OCI-LY1 (cell line): ENCODE results near the gene RGS4.

Experiments
- CTCF ChIP-seq: fragments of 200-600 bp; sonication (generic), shearing (Covaris generic); IDR thresholded peaks from 2 replicates; pipeline ENCODE4 v1.5.1; 2017; ENCODE audit warnings: mild to moderate bottlenecking, antibody characterized with exemption, low read length, moderate library complexity, mixed read lengths
- EZH2 ChIP-seq: fragments of 200-600 bp; sonication (generic), shearing (Covaris generic); IDR thresholded peaks from 2 replicates; pipeline ENCODE4 v1.8.0; 2017; ENCODE audit warnings: borderline replicate concordance, mixed run types, mild to moderate bottlenecking, antibody characterized with exemption, low read length, moderate library complexity, mixed read lengths

- TF ChIP-seq CTCF (no peak), EZH2 (no peak)
Observed at GRCh38 chr1:163054181-163054591, 15.0 kb upstream of the RGS4 start.
